Fibroblast of lung (primary cell): ENCODE data around the gene SNRPE.

Experiments
- EZH2 ChIP-seq: IDR thresholded peaks from 2 replicates; pipeline ENCODE4 v1.5.1; 2012; ENCODE audit warnings: low read length, control low read depth, mild to moderate bottlenecking; ENCODE audit errors: missing control alignments
- TF ChIP-seq, protein P1 (sequence below), 2 donors: IDR thresholded peaks in 1 of 2; conservative IDR thresholded peaks in 1 of 2; 1 replicate in 1 of 2; 2 replicates in 1 of 2; pipeline ENCODE4 v1.5.1; 2011 to 2012; ENCODE audit warnings: low read length in 2 of 2, control low read depth in 1 of 2, inconsistent platforms in 1 of 2, low read depth in 1 of 2, mild to moderate bottlenecking in 1 of 2

DNA sequence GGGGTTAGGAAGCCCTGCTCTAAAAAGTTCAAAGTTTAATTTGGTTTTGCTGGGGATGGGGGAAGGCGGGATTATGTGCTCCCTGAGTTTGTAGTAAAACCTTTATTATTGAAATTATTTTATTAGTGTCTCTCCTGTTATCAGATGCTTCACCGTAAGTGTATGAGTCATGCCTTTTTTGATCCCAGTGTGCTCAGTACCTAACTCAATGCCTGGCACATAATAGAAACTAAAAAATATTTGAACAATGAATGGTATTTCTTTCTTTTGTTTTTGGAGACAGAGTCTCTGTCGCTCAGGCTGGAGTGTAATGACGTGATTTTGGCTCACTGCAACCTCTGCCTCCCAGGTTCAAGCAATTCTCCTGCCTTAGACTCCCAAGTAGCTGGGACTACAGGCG, 6.4 kb downstream of the SNRPE start:
- TF ChIP-seq, protein P1, sequence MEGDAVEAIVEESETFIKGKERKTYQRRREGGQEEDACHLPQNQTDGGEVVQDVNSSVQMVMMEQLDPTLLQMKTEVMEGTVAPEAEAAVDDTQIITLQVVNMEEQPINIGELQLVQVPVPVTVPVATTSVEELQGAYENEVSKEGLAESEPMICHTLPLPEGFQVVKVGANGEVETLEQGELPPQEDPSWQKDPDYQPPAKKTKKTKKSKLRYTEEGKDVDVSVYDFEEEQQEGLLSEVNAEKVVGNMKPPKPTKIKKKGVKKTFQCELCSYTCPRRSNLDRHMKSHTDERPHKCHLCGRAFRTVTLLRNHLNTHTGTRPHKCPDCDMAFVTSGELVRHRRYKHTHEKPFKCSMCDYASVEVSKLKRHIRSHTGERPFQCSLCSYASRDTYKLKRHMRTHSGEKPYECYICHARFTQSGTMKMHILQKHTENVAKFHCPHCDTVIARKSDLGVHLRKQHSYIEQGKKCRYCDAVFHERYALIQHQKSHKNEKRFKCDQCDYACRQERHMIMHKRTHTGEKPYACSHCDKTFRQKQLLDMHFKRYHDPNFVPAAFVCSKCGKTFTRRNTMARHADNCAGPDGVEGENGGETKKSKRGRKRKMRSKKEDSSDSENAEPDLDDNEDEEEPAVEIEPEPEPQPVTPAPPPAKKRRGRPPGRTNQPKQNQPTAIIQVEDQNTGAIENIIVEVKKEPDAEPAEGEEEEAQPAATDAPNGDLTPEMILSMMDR (conservative IDR thresholded peaks at IDR 0.05 in 1 of 2, IDR thresholded peaks at IDR 0.05 in 1 of 2; ENCODE audit: low read depth in 1 of 2, low read length in 2 of 2), result no peak
- TF ChIP-seq EZH2, result no peak
